Measurements from ENCODE around the gene KLHDC4.
"Not testable (repeated sequence)": the region's sequence is repeated elsewhere in the genome, so short reads cannot be mapped to it uniquely, and the experiment has no call there.

KLHDC4 gene

GRCh38 chr16:87720446-87720845 lies 45.3 kb downstream of the KLHDC4 start:
- DNase-seq (ENCODE audit: low read depth) = no peak

GRCh38 chr16:87718831-87719230 lies 47.0 kb downstream of the KLHDC4 start:
- DNase-seq (ENCODE audit: low read depth) = not testable (repeated sequence)

- no peak for DNase-seq (ENCODE audit: low read depth)
These were observed 50.1 kb downstream of the KLHDC4 start for GRCh38 chr16:87715658-87716057.

- no peak for DNase-seq (ENCODE audit: low read depth)
These were observed 50.6 kb downstream of the KLHDC4 start for GRCh38 chr16:87715231-87715630.

- peak; percentile 37 for DNase-seq (ENCODE audit: low read depth)
These were observed 52.1 kb downstream of the KLHDC4 start for GRCh38 chr16:87713451-87714229.

GRCh38 chr16:87712184-87712762 lies 53.5 kb downstream of the KLHDC4 start:
- DNase-seq (ENCODE audit: low read depth) = no peak

- DNase-seq (ENCODE audit: low read depth) = no peak
These were observed 54.9 kb downstream of the KLHDC4 start for GRCh38 chr16:87710887-87711286.

- DNase-seq (ENCODE audit: low read depth) = no peak
These were observed 56.1 kb downstream of the KLHDC4 start for GRCh38 chr16:87709677-87710076.

- DNase-seq (ENCODE audit: low read depth) = no peak
These were observed 56.7 kb downstream of the KLHDC4 start for GRCh38 chr16:87708881-87709638.

GRCh38 chr16:87707714-87708580 lies 57.8 kb downstream of the KLHDC4 start:
- DNase-seq (ENCODE audit: low read depth) = no peak

- no peak for DNase-seq (ENCODE audit: low read depth)
These were observed 58.7 kb downstream of the KLHDC4 start for GRCh38 chr16:87707097-87707496.

- no peak for DNase-seq (ENCODE audit: low read depth)
These were observed 59.3 kb downstream of the KLHDC4 start for GRCh38 chr16:87706278-87707000.

- DNase-seq (ENCODE audit: low read depth) = no peak
These were observed 60.0 kb downstream of the KLHDC4 start for GRCh38 chr16:87705771-87706277.

- DNase-seq (ENCODE audit: low read depth) = no peak
These were observed 60.9 kb downstream of the KLHDC4 start for GRCh38 chr16:87704754-87705353.

GRCh38 chr16:87703835-87704375 lies 61.9 kb downstream of the KLHDC4 start:
- DNase-seq (ENCODE audit: low read depth) = no peak

GRCh38 chr16:87703071-87703470 lies 62.7 kb downstream of the KLHDC4 start:
- DNase-seq (ENCODE audit: low read depth) = no peak

GRCh38 chr16:87702325-87702811 lies 63.4 kb downstream of the KLHDC4 start:
- DNase-seq (ENCODE audit: low read depth) = peak; percentile 27

- no peak for DNase-seq (ENCODE audit: low read depth)
These were observed 64.3 kb downstream of the KLHDC4 start for GRCh38 chr16:87701505-87701921.

- DNase-seq (ENCODE audit: low read depth) = no peak
These were observed 64.7 kb downstream of the KLHDC4 start for GRCh38 chr16:87701078-87701460.

- no peak for DNase-seq (ENCODE audit: low read depth)
These were observed 65.2 kb downstream of the KLHDC4 start for GRCh38 chr16:87700406-87701077.

Data from activated T-cell treated with anti-CD3 and anti-CD28 coated beads for 24 hours (primary cell).